GM21390 (cell line): ENCODE data around the gene IRAK2.

Source experiments
- ATAC-seq: cut with Tn5 transposase; IDR thresholded peaks from one replicate; pipeline ENCODE4 v1.9.1; 2021; ENCODE audit not compliant: unreplicated experiment

Gene IRAK2

DNA sequence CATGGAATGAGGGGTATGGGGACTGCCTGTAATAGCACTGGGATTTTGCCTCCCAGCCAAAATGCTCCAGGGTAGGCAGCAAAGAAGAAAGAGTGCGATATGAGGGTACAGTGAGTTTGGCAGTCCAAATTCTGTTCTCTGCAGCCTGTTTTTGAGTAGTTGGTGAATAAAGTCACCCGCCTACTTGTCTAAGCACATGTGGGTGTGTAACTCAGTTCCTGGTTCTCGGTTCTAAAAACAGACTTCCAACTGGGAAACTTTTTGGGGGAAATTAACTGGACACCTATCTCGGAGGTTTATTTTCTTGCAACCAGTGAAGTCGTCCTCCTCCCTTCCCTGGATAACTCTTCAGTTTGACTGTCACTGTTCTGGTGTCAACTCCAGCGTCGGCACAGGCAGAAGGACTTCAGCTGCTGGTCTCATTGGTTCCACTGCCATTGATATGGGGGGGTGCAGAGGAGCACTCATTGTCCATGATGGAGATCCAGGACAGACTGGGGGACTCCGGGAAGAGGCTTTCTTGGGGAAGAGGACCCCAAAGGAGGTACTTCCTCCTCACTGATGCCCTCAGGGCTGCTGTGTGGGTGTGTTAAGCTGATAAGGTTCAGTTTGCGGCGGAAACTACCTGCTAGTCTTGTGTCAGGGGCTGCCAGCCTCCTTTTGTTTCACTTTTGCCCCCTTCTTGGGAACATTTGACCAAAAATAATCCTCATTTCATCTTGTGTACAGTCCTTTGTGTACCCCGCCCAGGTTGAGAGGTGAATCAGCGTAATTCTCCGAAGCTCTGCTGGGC lies 114.9 kb downstream of the IRAK2 start:
- no peak for ATAC-seq

DNA sequence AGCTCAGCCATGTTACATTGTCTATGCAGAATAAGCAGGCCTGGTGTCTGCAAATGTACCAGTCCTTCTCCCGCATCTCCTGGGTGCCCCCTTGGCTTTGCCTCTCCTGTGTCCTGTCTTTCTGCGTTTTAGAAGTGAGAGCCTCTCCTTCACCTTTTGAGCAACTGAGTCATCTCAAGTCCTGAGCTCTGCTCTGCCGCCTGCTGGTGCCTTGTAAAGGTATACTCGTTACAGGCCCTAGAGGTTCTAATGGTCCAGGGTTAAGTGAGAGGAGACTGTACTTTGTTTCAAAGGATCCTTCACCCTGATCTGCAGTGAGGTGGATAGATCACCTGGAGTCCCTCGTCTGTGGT lies 115.4 kb downstream of the IRAK2 start:
- no peak for ATAC-seq

DNA sequence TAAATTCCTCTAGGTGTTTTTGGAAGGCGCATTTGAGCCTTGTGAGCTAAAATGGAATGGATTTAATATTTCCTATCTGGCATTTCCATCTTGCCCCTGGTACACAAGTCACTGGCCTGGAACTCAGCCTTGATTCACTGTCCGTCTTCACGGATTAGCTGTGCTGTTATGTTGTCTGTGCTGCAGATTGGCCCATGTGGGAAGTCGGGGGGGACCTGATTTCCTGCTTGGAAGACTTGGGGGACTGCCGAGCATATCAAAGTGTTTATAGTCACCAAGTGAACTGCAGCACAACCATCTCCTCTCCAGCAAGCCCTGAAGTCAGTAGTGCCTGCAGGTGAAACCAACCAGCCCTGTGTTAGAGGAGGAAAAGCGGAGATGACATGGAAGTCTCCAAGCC lies 115.9 kb downstream of the IRAK2 start:
- ATAC-seq, result no peak

GRCh38 chr3:10281951-10282350 lies 117.2 kb downstream of the IRAK2 start:
- no peak for ATAC-seq

DNA sequence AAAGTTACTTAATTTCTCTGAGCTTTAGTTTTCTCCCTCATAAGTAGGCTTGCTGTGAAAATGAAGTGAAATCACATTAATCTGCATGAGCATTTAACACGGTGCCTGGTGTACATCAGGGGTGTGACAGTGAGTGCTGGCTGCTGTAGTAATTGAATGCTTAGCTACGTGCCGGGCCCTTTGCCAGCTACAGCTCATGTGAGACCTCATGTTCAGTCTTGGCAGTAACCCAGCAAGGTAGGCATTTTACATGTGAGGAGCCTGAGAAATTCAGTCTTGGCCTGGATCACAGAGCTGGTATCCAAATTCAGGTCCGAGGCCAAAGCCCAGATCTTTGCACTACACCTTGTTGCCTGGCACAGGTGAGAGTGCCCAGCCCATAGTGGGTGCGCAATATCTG lies 118.9 kb downstream of the IRAK2 start:
- ATAC-seq, result no peak

- ATAC-seq, result no peak
Observed at GRCh38 chr3:10284496-10284895, 119.8 kb downstream of the IRAK2 start.

DNA sequence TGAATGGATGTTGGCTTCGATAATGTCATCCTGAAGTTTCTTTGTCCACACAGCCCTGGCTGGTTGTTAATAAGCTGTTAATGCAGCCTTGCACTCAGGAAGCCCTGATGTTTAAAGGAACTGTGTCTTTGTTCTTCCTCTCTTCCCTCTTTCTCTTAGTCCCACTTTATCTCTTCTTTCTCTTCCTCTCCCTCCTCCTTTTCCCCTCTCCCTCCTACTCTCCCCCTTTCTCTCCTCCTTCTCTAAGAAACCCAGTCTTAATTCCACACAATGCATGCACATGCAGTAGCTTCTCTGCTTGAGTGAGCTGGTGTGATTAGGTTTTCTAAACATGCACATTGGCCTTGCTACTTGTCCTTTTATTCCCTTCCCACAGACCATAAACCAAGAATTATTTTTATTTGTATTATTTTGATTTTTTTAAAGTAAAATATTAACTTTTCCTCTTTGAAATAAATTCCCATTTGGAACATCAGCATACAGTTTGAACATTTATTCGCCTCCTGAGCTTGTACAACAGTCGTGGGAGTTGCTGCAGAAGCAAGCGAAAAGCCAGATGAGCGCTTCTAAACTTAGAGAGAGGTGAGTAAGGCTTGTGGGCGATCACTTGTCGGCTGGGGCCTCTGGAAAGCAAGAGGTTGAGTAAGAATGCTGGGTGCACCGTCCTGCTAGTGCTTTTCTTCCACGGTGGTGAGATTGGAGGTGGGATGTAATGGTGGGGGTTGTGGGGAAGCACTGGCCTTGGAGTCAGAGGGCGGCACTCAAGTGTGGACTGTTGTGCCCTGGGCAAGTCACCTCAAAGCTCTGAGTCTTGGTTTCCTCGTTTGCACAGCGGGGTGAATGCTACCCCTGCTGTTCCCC lies 120.8 kb downstream of the IRAK2 start:
- ATAC-seq, result no peak

DNA sequence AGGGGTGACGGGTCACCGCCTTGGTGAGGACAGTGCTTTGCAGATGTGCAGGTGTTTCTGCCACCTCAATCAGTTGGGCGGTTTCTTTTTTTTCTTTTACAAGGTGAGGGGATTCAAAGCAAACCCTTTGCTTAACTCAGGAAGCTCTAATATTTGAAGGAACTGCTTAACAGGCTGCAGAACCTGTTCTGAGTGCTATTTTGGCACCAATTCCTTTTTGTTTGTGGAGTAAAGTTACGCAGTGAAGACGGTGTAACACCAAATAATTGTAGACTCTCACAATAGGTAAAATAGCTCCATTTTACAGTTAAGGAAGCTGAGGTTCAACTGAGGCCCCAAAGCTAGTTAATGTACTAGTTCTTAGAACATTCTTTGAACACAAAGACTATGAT lies 121.4 kb downstream of the IRAK2 start:
- ATAC-seq, result no peak

GRCh38 chr3:10286596-10287295 lies 122.0 kb downstream of the IRAK2 start:
- no peak for ATAC-seq

DNA sequence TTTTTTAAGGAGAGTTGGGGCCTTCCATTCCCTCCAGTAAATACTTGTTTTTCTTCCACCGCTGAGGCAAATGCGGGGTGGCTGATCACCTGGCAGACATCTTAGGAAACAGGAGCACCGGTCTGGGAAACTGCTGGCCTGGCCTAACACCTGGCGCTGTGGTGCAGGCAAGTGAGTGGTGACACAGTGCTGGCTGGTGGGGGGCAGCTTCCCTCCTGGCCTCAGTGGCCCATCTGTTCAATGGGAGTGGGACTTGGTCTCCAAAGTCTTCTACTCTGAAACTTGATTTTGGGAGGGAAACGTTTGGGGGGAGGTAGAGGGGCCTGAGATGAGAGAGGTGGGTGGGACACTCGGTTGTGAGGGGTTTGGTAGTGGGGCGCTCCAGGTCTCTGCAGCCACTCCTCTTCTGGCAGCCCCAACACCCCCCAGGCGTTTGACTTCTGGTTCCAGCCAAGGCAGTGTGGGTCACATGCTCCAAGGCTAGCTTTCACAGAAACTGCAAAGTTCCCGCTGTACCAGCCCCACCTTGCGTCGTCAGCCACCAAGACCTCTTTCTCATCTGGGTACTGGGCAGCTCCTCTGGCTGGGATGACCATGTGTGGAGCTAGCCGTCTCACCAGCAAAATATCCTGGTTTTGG lies 123.3 kb downstream of the IRAK2 start:
- no peak for ATAC-seq

- no peak for ATAC-seq
Observed at GRCh38 chr3:10288575-10288960, 123.8 kb downstream of the IRAK2 start.

GRCh38 chr3:10289077-10289476 lies 124.4 kb downstream of the IRAK2 start:
- ATAC-seq, result no peak

GRCh38 chr3:10289787-10290355 lies 125.2 kb downstream of the IRAK2 start:
- no peak for ATAC-seq

- ATAC-seq, result no peak
Observed at GRCh38 chr3:10290481-10291176, 125.9 kb downstream of the IRAK2 start.

GRCh38 chr3:10291641-10292040 lies 126.9 kb downstream of the IRAK2 start:
- no peak for ATAC-seq

DNA sequence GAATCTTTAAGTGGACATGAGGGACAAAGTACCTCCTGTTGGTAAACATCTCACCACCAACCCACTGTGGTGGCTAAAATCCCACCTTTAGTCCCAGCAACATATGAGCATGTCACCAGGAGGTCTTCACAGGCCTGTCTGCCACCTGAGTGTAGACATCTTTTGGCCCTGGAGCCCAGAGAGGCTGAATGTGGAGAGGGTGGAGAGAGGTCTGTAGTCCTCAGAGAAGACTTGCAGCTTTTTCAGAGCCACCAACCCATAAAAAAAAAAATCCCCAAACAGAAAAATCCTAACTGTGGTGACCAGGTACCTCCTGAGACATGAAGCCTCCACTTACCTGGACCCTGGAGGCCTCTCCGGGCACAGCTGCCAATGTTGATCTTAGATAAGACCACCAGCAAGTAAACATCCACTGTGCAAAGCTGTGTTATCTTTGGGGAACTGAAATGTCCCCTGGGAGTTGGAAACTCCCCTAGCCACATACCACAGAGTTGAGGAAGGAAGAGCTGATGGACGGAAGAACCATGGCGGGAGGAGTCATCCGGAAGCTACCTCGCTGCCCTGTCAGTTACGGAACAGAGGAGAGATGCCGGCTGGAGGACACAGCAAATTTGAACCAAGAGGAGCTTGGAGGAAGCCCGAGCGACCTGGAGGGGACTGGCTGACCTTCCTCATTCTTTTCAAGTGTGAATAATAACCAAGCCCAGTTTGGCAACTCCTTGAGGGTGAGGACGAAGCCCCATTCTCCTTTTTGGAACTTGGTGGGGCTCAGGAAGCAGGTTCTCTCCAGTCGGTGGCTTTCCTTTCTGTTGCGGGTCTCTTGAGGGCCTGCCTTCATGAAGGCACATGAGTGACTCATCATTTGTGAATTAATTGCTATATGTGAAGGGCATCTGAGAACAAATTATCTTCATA lies 128.0 kb downstream of the IRAK2 start, which contains the start of gene GHRL:
GHRL (minus strand) TSS at position 443 of the 915 bp plus-strand sequence. CDS start 2,767 bp downstream, outside the sequence.
- peak; percentile 67 for ATAC-seq
